ENCODE results near the gene DCBLD2.

Gene DCBLD2

GRCh38 chr3:98791341-98792325 is 109.9 kb downstream of the DCBLD2 start:
- DNase-seq = no peak

GRCh38 chr3:98788651-98789050 is 112.8 kb downstream of the DCBLD2 start:
- no peak for DNase-seq

GRCh38 chr3:98787181-98787580 is 114.3 kb downstream of the DCBLD2 start:
- DNase-seq = no peak

- no peak for DNase-seq
Observed at GRCh38 chr3:98786364-98787006, 115.0 kb downstream of the DCBLD2 start.

GRCh38 chr3:98784666-98785600 is 116.6 kb downstream of the DCBLD2 start:
- DNase-seq = no peak

GRCh38 chr3:98784042-98784441 is 117.5 kb downstream of the DCBLD2 start:
- DNase-seq = no peak

- no peak for DNase-seq
Observed at GRCh38 chr3:98782824-98783500, 118.5 kb downstream of the DCBLD2 start.

- no peak for DNase-seq
Observed at GRCh38 chr3:98780343-98780742, 121.2 kb downstream of the DCBLD2 start.

GRCh38 chr3:98779541-98780335 is 121.8 kb downstream of the DCBLD2 start:
- DNase-seq = no peak

GRCh38 chr3:98778852-98779413 is 122.6 kb downstream of the DCBLD2 start:
- no peak for DNase-seq

- DNase-seq = no peak
Observed at GRCh38 chr3:98778383-98778782, 123.1 kb downstream of the DCBLD2 start.

- no peak for DNase-seq
Observed at GRCh38 chr3:98777801-98778220, 123.7 kb downstream of the DCBLD2 start.

- DNase-seq = no peak
Observed at GRCh38 chr3:98777286-98777685, 124.2 kb downstream of the DCBLD2 start.

- no peak for DNase-seq
Observed at GRCh38 chr3:98776140-98776493, 125.4 kb downstream of the DCBLD2 start.

GRCh38 chr3:98775459-98776139 is 125.9 kb downstream of the DCBLD2 start:
- no peak for DNase-seq

- no peak for DNase-seq
Observed at GRCh38 chr3:98772022-98772421, 129.5 kb downstream of the DCBLD2 start.

GRCh38 chr3:98770261-98771039 is 131.0 kb downstream of the DCBLD2 start:
- no peak for DNase-seq

- no peak for DNase-seq
Observed at GRCh38 chr3:98769448-98769847, 132.0 kb downstream of the DCBLD2 start.

- no peak for DNase-seq
Observed at GRCh38 chr3:98768961-98769360, 132.5 kb downstream of the DCBLD2 start.

GRCh38 chr3:98766924-98767323 is 134.6 kb downstream of the DCBLD2 start:
- no peak for DNase-seq
